NCI-H187 treated with DMSO at 0.1 percent for 48 hours (cell line): ENCODE measurements around the gene TIAM2.

Source experiments
- DNase-seq: peaks from one replicate; lab custom pipeline; 2025; lab: John Stamatoyannopoulos, UW

Gene TIAM2

DNA sequence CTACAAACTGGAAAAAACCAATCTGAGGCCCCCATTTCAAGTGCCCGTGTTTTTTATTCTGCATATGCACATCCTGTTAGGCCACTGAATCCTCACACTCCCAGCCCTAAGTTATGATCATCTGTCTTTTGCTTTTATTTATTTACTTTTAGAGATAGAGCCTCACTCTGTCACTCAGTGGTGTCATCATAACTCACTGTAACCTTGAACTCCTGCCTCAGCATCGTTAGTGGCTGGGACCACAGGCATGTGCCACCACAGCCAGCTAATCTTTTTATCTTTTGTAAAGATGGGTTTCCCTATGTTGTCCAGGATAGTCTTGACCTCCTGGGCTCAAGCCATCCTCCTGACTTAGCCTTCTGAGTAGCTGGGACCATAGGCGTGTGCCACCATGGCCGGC is 239.1 kb downstream of the TIAM2 start:
- no peak for DNase-seq

DNA sequence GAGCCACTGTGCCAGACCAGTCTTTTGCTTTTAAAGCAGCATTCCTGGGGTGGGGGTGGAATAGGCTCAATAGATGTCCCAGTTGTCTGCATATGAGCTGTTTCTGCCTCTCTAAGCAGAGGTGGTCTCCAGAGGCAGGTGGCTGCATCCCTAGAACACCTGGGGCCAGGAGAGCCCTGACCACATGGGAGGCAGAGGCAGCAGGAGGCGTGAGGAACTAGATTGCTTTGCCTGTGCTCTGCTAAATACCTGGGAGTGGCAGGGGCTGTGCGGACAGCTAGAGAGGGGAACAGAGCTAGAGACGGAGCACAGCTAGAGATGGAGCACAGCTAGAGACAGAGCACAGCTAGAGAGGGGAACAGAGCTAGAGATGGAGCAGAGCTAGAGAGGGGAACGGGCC is 239.6 kb downstream of the TIAM2 start:
- DNase-seq, result no peak

DNA sequence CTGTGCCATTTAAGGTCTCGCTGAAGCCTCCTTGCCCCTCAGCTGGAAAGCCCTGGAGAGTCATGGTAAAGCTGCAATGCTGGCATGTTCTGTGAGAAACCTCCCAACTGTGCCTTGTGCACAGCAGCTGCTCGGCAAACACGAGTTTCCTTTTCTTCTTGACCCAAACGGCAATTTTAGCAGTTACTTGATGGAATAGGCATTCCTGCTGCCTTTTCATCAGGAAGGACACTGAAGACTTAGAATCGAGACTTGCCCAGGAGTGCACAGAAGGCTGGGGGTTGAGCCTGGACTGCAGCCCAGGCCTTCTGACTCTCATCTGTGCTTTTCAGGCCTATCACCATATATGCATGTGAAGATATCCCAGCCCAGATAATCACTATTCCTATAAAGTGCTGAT is 240.0 kb downstream of the TIAM2 start:
- DNase-seq, result no peak

DNA sequence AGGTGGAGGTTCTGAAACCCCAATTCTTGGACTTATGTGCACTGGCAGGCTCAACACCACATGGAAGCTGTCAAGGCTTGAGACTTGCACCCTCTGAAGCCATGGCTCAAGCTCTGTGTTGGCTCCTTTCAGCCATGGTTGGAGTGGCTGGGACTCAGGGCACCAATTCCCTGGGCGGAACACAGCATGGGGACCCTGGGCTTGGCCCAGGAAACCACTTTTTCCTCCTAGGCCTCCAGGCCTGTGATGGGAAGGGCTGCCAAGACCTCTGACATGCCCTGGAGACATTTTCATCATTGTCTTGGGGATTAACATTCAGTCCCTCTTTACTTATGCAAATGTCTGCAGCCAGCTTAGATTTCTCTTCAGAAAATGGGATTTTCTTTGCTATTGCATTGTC is 242.5 kb downstream of the TIAM2 start:
- DNase-seq, result no peak

- DNase-seq, result no peak
Measured at GRCh38 chr6:155240905-155241600, 245.9 kb downstream of the TIAM2 start.

DNA sequence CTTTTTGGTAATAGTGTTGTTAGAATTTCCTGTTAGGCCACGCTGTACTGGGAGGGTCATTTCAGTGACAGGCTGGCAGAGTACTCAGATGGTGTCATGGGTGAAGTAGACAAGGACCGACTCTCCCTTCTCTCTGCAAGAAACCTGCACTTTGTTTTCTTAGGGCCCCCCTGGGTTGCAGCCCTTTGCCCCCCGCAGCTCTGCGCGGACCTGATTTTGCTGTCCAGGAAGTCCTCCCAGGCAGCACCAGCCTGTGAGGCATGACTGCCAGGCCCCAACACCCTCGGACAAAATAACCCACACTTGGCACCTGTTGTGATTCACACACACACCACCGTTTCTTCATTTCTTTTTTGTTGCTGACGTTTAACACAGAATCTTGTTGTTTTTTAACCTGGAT is 246.9 kb downstream of the TIAM2 start:
- no peak for DNase-seq

GRCh38 chr6:155244434-155244833 is 249.3 kb downstream of the TIAM2 start:
- DNase-seq, result no peak

DNA sequence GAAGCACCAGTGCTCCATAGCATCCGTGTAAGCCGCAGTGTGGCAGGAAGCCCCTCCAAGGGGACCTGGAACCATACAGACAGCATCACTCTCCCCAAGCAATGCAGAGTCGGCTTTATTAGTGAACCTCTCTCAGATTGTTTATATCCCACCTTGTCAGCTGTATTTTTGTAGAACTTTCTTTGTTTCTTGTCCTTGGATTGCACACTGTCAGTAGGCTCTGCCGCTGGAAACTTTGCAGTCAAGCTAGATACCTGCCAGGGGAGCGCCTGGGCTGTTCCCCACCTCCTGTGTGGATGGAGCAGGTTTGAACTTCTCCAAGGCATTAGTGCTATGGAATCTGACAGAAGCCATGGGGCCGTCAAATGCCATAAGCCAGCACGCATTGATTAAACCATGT is 250.1 kb downstream of the TIAM2 start:
- no peak for DNase-seq

DNA sequence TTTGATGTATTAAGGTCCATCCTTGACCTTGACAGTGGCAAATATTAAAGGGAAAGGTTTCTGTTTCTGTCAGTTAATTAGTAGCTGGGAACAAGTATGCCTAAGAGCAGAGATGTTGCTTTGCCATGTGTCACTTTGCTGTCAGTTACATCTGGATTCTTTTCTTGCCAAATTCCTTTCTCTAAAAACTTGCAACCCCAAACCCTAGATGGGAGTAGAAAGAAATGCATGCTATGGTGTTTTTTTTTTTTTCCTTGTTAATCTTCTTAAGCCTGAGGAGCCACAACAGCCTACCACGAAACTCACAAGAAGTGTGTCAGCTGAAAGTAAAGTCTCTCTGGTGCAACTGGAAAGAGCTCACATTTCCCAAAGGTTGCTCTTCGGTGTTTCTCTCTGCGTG is 250.7 kb downstream of the TIAM2 start:
- DNase-seq, result no peak

DNA sequence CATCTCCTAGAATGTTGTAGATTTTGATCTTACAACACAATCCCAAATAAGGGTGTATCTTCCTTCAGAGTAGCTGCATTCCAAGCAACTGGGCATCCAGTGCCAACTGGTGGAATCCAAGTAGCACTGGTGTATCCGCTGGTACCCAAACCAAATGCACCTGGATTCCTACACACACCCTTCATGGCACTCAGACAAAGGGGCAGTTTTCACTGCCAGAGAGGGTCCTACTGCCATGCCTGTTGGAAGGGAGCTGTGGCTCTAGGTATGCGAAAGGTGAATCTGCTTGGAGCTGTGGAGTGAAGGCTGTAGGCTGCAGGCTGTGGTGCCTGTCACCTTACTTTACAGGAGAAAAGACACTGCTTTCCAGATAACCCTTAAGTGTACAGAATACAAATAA is 251.7 kb downstream of the TIAM2 start:
- DNase-seq, result no peak

DNA sequence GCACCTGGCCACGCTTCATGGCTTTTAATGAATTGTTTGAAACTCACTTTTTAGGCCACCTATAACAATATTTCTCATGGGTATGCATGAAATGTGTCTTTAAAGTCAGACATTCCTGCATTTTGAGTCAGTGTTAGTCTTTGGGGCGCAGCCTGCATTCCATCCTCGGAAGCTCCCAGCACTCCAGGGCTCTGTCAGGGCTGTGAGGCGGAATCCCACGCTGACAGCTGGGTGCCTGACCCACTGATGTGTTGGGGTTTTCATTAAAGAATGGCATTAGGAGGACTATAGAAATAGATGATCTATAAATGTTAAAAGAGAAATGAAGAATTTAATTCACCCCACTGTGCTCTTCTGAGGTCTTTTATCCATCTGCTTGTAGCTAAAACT is 252.5 kb downstream of the TIAM2 start:
- no peak for DNase-seq

- DNase-seq, result no peak
Measured at GRCh38 chr6:155248008-155249001, 253.2 kb downstream of the TIAM2 start.

- DNase-seq, result no peak
Measured at GRCh38 chr6:155250701-155251381, 255.7 kb downstream of the TIAM2 start.

GRCh38 chr6:155252581-155252980 is 257.5 kb downstream of the TIAM2 start:
- DNase-seq, result no peak

GRCh38 chr6:155253337-155253736 is 258.2 kb downstream of the TIAM2 start:
- no peak for DNase-seq

- DNase-seq, result no peak
Measured at GRCh38 chr6:155254139-155254538, 259.0 kb downstream of the TIAM2 start.

GRCh38 chr6:155256122-155256795 is 261.1 kb downstream of the TIAM2 start:
- DNase-seq, result no peak

DNA sequence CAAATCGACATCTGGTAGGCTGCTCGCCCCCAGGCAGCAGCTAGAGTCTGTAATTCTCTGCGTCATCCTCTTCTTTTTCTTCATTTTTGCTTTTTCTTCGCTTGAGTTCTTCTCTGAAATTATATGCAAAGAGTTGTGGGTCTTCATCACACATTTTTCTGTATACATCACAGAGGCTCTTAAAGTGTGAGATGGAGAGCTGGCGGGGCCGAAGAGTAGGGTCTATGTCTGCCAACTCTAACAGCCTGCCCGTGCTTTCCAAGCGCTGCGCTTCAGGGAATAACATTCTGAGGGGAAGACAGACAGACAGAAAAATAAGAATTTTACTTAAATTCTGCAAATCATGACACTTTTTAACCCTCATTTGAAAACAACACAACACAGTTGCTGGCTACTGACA is 262.7 kb downstream of the TIAM2 start:
- no peak for DNase-seq

GRCh38 chr6:155259204-155259603 is 264.1 kb downstream of the TIAM2 start:
- no peak for DNase-seq

GRCh38 chr6:155259897-155260296 is 264.8 kb downstream of the TIAM2 start:
- no peak for DNase-seq

- DNase-seq, result no peak
Measured at GRCh38 chr6:155260686-155261085, 265.6 kb downstream of the TIAM2 start.
